Suppressor macrophage (primary cell): Measurements from ENCODE around the gene KCNH1.

ENCODE experiments used
- DNase-seq, 4 experiments: peaks; one replicate each; pipeline ENCODE4 v3.0.0-alpha.2; 2020 to 2022

The KCNH1 gene

DNA sequence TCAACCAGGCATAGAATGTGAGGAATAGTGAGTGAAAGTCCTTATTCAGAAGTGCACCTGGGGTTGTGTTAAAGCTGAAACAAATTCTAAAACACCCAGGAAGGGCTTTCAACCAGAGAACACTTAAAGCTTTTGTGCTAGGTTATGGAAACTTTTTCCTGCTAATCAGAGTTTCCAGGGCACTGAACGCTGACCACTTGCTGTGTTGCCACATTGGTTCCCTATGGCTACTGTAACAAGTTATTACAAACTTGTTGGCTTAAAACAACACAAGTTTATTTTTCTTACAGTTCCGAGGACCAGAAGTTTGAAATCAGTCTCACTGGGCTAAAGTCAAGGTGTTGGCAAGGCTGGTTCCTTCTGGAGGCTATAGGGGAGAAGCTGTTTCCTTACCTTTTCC lies 504.7 kb downstream of the KCNH1 start:
- no peak for DNase-seq

DNA sequence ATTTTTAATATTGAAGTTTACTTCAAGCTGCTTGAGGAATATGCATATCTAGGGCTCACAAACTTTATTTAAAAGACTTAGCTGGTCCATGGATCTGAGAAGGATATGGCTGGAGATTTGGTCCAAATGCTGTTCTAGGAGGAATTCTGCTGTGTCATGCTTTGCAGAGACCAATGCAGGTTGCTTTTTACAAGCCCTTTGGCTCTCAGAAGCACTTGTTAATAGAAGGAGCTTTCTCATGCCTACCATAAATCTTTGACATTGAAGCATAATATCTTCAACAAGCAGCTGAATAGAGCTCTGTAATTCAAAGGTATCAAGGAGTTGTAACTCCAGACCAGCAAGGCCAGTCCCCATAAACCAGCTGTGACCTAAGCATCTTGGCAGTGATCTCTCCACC lies 506.2 kb downstream of the KCNH1 start:
- no peak for DNase-seq
